ENCODE data around the gene SLC9B2. TPM values are rescaled to one million over a fixed set of nuclear protein-coding genes. Genes with fewer than 3 reads are reported as not detected.

SLC9B2 gene, protein sequence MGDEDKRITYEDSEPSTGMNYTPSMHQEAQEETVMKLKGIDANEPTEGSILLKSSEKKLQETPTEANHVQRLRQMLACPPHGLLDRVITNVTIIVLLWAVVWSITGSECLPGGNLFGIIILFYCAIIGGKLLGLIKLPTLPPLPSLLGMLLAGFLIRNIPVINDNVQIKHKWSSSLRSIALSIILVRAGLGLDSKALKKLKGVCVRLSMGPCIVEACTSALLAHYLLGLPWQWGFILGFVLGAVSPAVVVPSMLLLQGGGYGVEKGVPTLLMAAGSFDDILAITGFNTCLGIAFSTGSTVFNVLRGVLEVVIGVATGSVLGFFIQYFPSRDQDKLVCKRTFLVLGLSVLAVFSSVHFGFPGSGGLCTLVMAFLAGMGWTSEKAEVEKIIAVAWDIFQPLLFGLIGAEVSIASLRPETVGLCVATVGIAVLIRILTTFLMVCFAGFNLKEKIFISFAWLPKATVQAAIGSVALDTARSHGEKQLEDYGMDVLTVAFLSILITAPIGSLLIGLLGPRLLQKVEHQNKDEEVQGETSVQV
- 78.8 and 91.0 TPM in 2 replicates for total RNA-seq (2014; rRNA removed; shearing (Covaris generic); ENCODE audit: low replicate concordance)

DNA sequence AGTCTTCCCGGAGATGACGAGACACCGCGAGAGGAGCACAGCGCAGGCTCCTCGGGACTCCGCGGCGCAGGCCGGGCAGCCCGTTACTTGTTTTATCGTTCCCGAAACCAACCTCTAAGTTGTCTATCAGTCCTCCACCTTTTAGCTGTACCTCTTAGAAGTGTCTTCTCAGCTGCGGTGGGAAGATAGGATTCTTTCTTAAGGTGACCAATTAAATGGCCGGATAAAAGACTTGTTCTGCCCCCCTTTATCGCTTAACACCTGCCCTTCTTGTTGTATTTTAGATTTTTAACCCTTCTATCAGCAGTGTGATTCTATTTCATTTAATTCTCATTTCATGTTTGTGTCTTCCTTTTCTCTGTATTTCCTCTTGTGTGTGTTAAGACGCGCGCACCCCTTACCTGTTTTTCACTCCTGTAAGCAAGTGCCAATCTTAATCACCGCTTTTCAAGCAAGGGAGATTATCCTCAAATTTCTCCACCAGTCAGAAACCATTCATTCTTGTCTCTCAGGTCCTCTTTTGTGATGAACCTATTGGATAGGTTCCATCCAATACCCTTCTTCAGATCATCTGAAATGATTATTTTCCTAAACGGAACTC, at the start of gene SLC9B2:
SLC9B2 (minus strand) TSS at position 15 of the 601 bp plus-strand sequence. CDS start 9,211 bp downstream, outside the sequence.
- Histone ChIP-seq H2AFZ (ENCODE audit: low read length) (peak within 1 kb of the TSS; percentile 77), H3K9ac (ENCODE audit: low read length) (peak within 1 kb of the TSS; percentile 98), H3K27me3 (ENCODE audit: low read length) (no peaks in the 10 kb centered on the region), H3K9me2 (replicated peaks; ENCODE audit: insufficient read depth, low read length) (no peaks in the 10 kb centered on the region), H3K4me3 (ENCODE audit: low read length) (peak within 1 kb of the TSS; percentile 95), H3K9me3 (ENCODE audit: low read length) (no peaks in the 10 kb centered on the region), H3K36me3 (ENCODE audit: insufficient read depth, low read length) (peaks cover 17% of the 10 kb centered on the region), H4K20me1 (ENCODE audit: insufficient read depth, low read depth, low read length) (no peaks in the 10 kb centered on the region), H3K4me2 (ENCODE audit: low read depth, low read length, poor library complexity, severe bottlenecking) (peak within 1 kb of the TSS; percentile 93), H3K27ac (ENCODE audit: low read length) (peak within 1 kb of the TSS; percentile 88), H3K79me2 (ENCODE audit: low read length) (peaks cover 53% of the 10 kb centered on the region), H3K4me1 (ENCODE audit: low read length) (peaks cover 56% of the 10 kb centered on the region)
- DNase-seq = peak; percentile 82

- Histone ChIP-seq H2AFZ (ENCODE audit: low read length) (no peak overlapping the region), H3K4me3 (ENCODE audit: low read length) (no peak overlapping the region), H3K9ac (ENCODE audit: low read length) (no peak overlapping the region), H4K20me1 (ENCODE audit: insufficient read depth, low read depth, low read length) (no peaks in the 10 kb centered on the region), H3K36me3 (ENCODE audit: insufficient read depth, low read length) (peaks cover 61% of the 10 kb centered on the region), H3K4me1 (ENCODE audit: low read length) (no peaks in the 10 kb centered on the region), H3K9me3 (ENCODE audit: low read length) (no peaks in the 10 kb centered on the region), H3K27ac (ENCODE audit: low read length) (no peak overlapping the region), H3K79me2 (ENCODE audit: low read length) (peaks cover 17% of the 10 kb centered on the region), H3K4me2 (ENCODE audit: low read depth, low read length, poor library complexity, severe bottlenecking) (no peak overlapping the region), H3K27me3 (ENCODE audit: low read length) (no peaks in the 10 kb centered on the region), H3K9me2 (replicated peaks; ENCODE audit: insufficient read depth, low read length) (no peaks in the 10 kb centered on the region)
- DNase-seq = no peak
Observed at GRCh38 chr4:103126126-103126525, 49.6 kb upstream of the SLC9B2 start.

- H3K27me3 ChIP-seq (ENCODE audit: low read length) = no peaks in the 10 kb centered on the region
- no peak overlapping the region for H2AFZ ChIP-seq (ENCODE audit: low read length)
- no peak for DNase-seq
- H3K27ac ChIP-seq (ENCODE audit: low read length) = no peak overlapping the region
- H3K9ac ChIP-seq (ENCODE audit: low read length) = no peak overlapping the region
- H3K9me3 ChIP-seq (ENCODE audit: low read length) = no peaks in the 10 kb centered on the region
- H3K36me3 ChIP-seq (ENCODE audit: insufficient read depth, low read length) = peaks cover 51% of the 10 kb centered on the region; the same call in 1 of the 2 replicates
- no peaks in the 10 kb centered on the region for H3K9me2 ChIP-seq (replicated peaks; ENCODE audit: insufficient read depth, low read length)
- no peak overlapping the region for H3K4me3 ChIP-seq (ENCODE audit: low read length)
- H3K79me2 ChIP-seq (ENCODE audit: low read length) = peaks cover 17% of the 10 kb centered on the region
- H3K4me2 ChIP-seq (ENCODE audit: low read depth, low read length, poor library complexity, severe bottlenecking) = no peak overlapping the region
- no peaks in the 10 kb centered on the region for H4K20me1 ChIP-seq (ENCODE audit: insufficient read depth, low read depth, low read length)
- no peaks in the 10 kb centered on the region for H3K4me1 ChIP-seq (ENCODE audit: low read length)
Observed at GRCh38 chr4:103123114-103123513, 46.6 kb upstream of the SLC9B2 start.

- H3K9me3 ChIP-seq (ENCODE audit: low read length) = no peaks in the 10 kb centered on the region
- no peaks in the 10 kb centered on the region for H3K9me2 ChIP-seq (replicated peaks; ENCODE audit: insufficient read depth, low read length)
- no peak overlapping the region for H3K4me2 ChIP-seq (ENCODE audit: low read depth, low read length, poor library complexity, severe bottlenecking)
- no peak overlapping the region for H3K27ac ChIP-seq (ENCODE audit: low read length)
- no peak for DNase-seq
- no peaks in the 10 kb centered on the region for H3K4me1 ChIP-seq (ENCODE audit: low read length)
- no peaks in the 10 kb centered on the region for H3K79me2 ChIP-seq (ENCODE audit: low read length)
- H3K27me3 ChIP-seq (ENCODE audit: low read length) = no peaks in the 10 kb centered on the region
- no peak overlapping the region for H3K9ac ChIP-seq (ENCODE audit: low read length)
- H3K4me3 ChIP-seq (ENCODE audit: low read length) = no peak overlapping the region
- H4K20me1 ChIP-seq (ENCODE audit: insufficient read depth, low read depth, low read length) = no peaks in the 10 kb centered on the region
- no peak overlapping the region for H2AFZ ChIP-seq (ENCODE audit: low read length)
- H3K36me3 ChIP-seq (ENCODE audit: insufficient read depth, low read length) = peaks cover 48% of the 10 kb centered on the region
Observed at GRCh38 chr4:103118166-103118565, 41.6 kb upstream of the SLC9B2 start.

DNA sequence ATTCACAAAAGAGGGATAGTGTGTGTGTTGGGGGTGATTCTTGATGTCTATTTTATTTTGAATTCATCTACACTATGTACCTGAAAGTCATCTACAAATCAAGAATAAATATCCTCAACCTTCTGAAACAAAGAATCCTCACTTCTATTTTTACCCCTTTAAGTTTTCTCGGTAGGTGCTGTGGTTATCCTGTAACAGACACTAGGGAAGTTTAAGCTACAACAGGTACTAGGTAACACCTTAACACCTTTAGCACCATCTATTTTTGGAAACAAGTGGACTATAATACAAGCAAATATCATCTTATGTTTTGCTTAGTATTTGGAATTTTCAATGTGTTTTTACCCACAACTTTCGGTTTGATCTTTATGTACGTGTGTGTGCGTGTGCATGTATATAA, 35.0 kb upstream of the SLC9B2 start:
- H4K20me1 ChIP-seq (ENCODE audit: insufficient read depth, low read depth, low read length) = no peaks in the 10 kb centered on the region
- no peak overlapping the region for H3K4me3 ChIP-seq (ENCODE audit: low read length)
- H3K9me2 ChIP-seq (replicated peaks; ENCODE audit: insufficient read depth, low read length) = no peaks in the 10 kb centered on the region
- no peaks in the 10 kb centered on the region for H3K27me3 ChIP-seq (ENCODE audit: low read length)
- no peaks in the 10 kb centered on the region for H3K9me3 ChIP-seq (ENCODE audit: low read length)
- no peak overlapping the region for H3K27ac ChIP-seq (ENCODE audit: low read length)
- H3K4me2 ChIP-seq (ENCODE audit: low read depth, low read length, poor library complexity, severe bottlenecking) = no peak overlapping the region
- DNase-seq = no peak
- no peak overlapping the region for H2AFZ ChIP-seq (ENCODE audit: low read length)
- no peaks in the 10 kb centered on the region for H3K4me1 ChIP-seq (ENCODE audit: low read length)
- no peak overlapping the region for H3K9ac ChIP-seq (ENCODE audit: low read length)
- H3K79me2 ChIP-seq (ENCODE audit: low read length) = no peaks in the 10 kb centered on the region
- H3K36me3 ChIP-seq (ENCODE audit: insufficient read depth, low read length) = peaks cover 41% of the 10 kb centered on the region

- Histone ChIP-seq H3K27ac (ENCODE audit: low read length) (no peak overlapping the region), H3K9ac (ENCODE audit: low read length) (no peak overlapping the region), H3K4me1 (ENCODE audit: low read length) (no peaks in the 10 kb centered on the region), H3K4me2 (ENCODE audit: low read depth, low read length, poor library complexity, severe bottlenecking) (no peak overlapping the region), H2AFZ (ENCODE audit: low read length) (no peak overlapping the region), H3K36me3 (ENCODE audit: insufficient read depth, low read length) (peaks cover 32% of the 10 kb centered on the region; the same call in 1 of the 2 replicates), H4K20me1 (ENCODE audit: insufficient read depth, low read depth, low read length) (no peaks in the 10 kb centered on the region), H3K27me3 (ENCODE audit: low read length) (no peaks in the 10 kb centered on the region), H3K4me3 (ENCODE audit: low read length) (no peak overlapping the region), H3K9me3 (ENCODE audit: low read length) (no peaks in the 10 kb centered on the region), H3K9me2 (replicated peaks; ENCODE audit: insufficient read depth, low read length) (no peaks in the 10 kb centered on the region), H3K79me2 (ENCODE audit: low read length) (no peaks in the 10 kb centered on the region)
- no peak for DNase-seq
Observed at GRCh38 chr4:103108542-103108941, 32.0 kb upstream of the SLC9B2 start.

DNA sequence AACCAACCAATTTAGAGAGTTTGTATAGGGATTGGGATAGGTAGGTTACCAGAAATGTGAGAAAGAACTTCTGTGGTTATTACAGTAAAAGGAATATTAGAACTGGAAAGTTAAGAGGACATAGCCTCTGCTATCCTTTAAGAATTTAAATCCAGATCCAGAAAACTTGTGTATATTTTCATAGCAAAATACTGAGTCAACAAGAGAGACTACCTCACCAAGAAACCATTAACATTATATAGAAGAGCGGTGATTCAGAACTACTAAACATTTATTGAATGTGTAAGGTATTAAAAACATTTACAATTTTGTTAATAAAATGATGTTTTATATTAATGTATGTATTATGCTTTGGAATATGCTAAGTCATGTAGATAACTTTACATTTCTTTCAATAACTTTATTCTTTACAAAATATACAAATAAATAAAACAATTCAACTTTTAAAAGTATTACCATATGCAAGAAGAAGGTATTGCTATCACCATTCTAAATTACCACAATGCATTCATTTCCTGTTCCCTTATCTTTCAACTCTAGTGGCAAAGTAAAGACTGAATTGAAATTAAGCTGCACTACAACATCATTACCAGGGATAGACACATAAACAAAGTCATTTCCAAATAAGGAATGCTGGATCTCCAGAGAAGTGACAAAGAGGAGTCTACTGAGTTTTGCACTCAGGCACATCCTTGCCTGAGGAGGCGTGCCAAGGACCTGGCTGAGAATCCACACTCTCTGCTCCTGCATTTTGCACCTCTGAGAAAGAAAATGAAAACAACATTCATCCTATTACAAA, 29.2 kb upstream of the SLC9B2 start:
- Histone ChIP-seq H3K27me3 (ENCODE audit: low read length) (no peaks in the 10 kb centered on the region), H2AFZ (ENCODE audit: low read length) (no peak overlapping the region), H3K9me2 (replicated peaks; ENCODE audit: insufficient read depth, low read length) (no peaks in the 10 kb centered on the region), H4K20me1 (ENCODE audit: insufficient read depth, low read depth, low read length) (no peaks in the 10 kb centered on the region), H3K9ac (ENCODE audit: low read length) (no peak overlapping the region), H3K4me3 (ENCODE audit: low read length) (no peak overlapping the region), H3K4me2 (ENCODE audit: low read depth, low read length, poor library complexity, severe bottlenecking) (no peak overlapping the region), H3K4me1 (ENCODE audit: low read length) (no peaks in the 10 kb centered on the region), H3K36me3 (ENCODE audit: insufficient read depth, low read length) (peaks cover 26% of the 10 kb centered on the region; the same call in 1 of the 2 replicates), H3K79me2 (ENCODE audit: low read length) (no peaks in the 10 kb centered on the region), H3K27ac (ENCODE audit: low read length) (no peak overlapping the region), H3K9me3 (ENCODE audit: low read length) (no peaks in the 10 kb centered on the region)
- DNase-seq = no peak
